Uterus (tissue), 4 donors: ENCODE data around the gene UGT1A6. TPM values are rescaled to one million over a fixed set of nuclear protein-coding genes. Genes with fewer than 3 reads are reported as not detected.

Experiments
- DNase-seq, 2 donors: peaks; one replicate each; pipeline ENCODE4 v3.0.0-alpha.2; 2019 to 2020
- H3K27ac ChIP-seq, 2 donors: fragments of 200-600 bp; sonication (generic); 1 replicate in 1 of 2; 2 replicates in 1 of 2; pipeline ENCODE4 v1.5.1; 2016 to 2018
- H3K27me3 ChIP-seq, 2 donors: fragments of 200-600 bp; sonication (generic); one replicate each; pipeline ENCODE4 v1.5.1; 2018 to 2019; ENCODE audit warnings: control low read depth in 1 of 2
- H3K36me3 ChIP-seq, 2 donors: fragments of 200-600 bp; sonication (generic); one replicate each; pipeline ENCODE4 v1.5.1; 2019; ENCODE audit warnings: control low read depth in 1 of 2
- H3K4me1 ChIP-seq, 2 donors: fragments of 200-600 bp; sonication (generic); one replicate each; pipeline ENCODE4 v1.5.1; 2018 to 2019; ENCODE audit warnings: control low read depth in 1 of 2
- H3K4me3 ChIP-seq, 2 donors: fragments of 200-600 bp; sonication (generic); 1 replicate in 1 of 2; 2 replicates in 1 of 2; pipeline ENCODE4 v1.5.1; 2018 to 2019; ENCODE audit warnings: mild to moderate bottlenecking in 1 of 2
- H3K9me3 ChIP-seq, 2 donors: fragments of 200-600 bp; sonication (generic); one replicate each; pipeline ENCODE4 v1.5.1; 2019; ENCODE audit warnings: control low read depth in 1 of 2
- POLR2A ChIP-seq, 2 donors: fragments of 450-650 bp; IDR thresholded peaks; one replicate each; pipeline ENCODE4 v1.6.1; 2016; ENCODE audit warnings: antibody characterized with exemption in 2 of 2, mild to moderate bottlenecking in 1 of 2, moderate library complexity in 1 of 2
- intact Hi-C: fragments of 100-400 bp; cut with DNase I; formaldehyde crosslinking; loops from one replicate; pipeline ENCODE4 v1.15.1; 2023; ENCODE audit warnings: low total_unique reads
- total RNA-seq, 4 donors: library from RNA; depleted of rRNA in 3 of 4; stranded (reverse); fragments of >200 nt in 3 of 4; gene quantifications; one replicate each; pipeline versions ENCODE4 v1.1.0 to v1.2.4, GENCODE V29; 2014 to 2023
- TF ChIP-seq, protein P1 (sequence below), 4 experiments: fragments of 200-600 bp in 2 of 4; fragments of 450-650 bp in 2 of 4; sonication (generic) in 2 of 4; IDR thresholded peaks; one replicate each; pipeline ENCODE4 v1.5.1; 2016 to 2019; ENCODE audit warnings: antibody characterized with exemption in 4 of 4, mild to moderate bottlenecking in 2 of 4, moderate library complexity in 1 of 4
- donor health status: DM: yes; HTN: yes; CAD: no.

Gene UGT1A6
- total RNA-seq, 4 donors from 2014 or later: not detected

DNA sequence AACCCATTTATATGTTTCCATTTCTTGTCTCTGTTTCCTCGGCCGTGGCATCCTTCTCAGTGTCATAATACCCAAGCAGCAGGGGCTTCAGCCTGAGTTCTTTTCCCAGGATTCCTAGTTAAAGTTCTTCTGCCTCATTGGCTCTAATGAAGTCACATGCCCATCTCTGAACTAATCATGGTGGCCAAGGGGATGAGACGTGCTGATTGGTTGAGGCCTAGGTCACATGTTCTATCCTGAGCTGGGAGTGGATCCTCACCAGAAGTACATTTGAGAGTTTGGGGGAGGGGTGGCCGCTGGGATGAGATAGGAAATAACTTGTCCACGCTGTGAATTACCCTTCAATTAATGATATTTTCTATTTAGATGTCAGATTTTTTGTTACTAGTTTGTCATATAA lies 16.3 kb downstream of the UGT1A6 start:
- no peak overlapping the region for H3K27ac ChIP-seq
- H3K36me3 ChIP-seq: no peaks in the 10 kb centered on the region
- DNase-seq: no peak
- intact Hi-C loops: no loop called here
- H3K4me3 ChIP-seq: no peak overlapping the region
- no peaks in the 10 kb centered on the region for H3K4me1 ChIP-seq
- TF ChIP-seq POLR2A (IDR thresholded peaks at IDR 0.05): no peak
- TF ChIP-seq, protein P1, sequence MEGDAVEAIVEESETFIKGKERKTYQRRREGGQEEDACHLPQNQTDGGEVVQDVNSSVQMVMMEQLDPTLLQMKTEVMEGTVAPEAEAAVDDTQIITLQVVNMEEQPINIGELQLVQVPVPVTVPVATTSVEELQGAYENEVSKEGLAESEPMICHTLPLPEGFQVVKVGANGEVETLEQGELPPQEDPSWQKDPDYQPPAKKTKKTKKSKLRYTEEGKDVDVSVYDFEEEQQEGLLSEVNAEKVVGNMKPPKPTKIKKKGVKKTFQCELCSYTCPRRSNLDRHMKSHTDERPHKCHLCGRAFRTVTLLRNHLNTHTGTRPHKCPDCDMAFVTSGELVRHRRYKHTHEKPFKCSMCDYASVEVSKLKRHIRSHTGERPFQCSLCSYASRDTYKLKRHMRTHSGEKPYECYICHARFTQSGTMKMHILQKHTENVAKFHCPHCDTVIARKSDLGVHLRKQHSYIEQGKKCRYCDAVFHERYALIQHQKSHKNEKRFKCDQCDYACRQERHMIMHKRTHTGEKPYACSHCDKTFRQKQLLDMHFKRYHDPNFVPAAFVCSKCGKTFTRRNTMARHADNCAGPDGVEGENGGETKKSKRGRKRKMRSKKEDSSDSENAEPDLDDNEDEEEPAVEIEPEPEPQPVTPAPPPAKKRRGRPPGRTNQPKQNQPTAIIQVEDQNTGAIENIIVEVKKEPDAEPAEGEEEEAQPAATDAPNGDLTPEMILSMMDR (IDR thresholded peaks at IDR 0.05): no peak
- H3K27me3 ChIP-seq: no peaks in the 10 kb centered on the region
- no peaks in the 10 kb centered on the region for H3K9me3 ChIP-seq

DNA sequence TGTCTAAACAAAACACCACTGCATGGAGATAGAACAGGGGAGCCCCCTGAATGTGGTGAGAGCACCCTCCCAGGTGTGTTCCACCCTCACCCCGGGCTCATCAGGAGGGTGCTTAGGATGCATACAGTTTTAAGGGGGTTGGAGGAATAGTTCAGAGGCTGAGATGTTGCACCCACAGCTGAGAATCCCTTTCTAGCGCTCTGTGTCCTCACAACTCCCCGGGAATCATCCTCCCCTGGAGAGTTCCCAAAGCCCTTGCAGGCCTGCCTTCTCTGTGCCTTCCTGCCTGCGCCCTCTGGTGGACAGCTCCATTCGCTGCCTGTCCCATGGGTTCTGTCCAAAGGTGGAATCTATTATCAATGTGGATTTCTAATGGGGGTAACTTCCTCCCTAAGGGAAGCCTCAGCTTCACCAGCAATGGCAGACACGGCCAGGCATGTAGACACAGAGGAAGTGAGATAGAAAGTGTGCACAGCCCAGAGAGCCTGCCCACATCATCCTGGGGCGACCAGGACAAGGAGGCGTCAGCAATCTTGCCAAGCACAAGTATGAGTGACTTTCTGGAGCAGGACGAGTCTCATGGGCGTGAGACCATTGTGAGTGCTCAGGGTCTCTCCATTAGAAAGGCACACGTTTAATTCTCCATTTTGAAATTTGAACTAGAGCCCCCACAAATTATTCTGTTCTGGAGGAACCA lies 18.8 kb downstream of the UGT1A6 start:
- intact Hi-C loops: no loop called here
- Histone ChIP-seq H3K36me3 (no peaks in the 10 kb centered on the region), H3K4me1 (no peaks in the 10 kb centered on the region), H3K4me3 (no peak overlapping the region), H3K27ac (no peak overlapping the region), H3K27me3 (no peaks in the 10 kb centered on the region), H3K9me3 (no peaks in the 10 kb centered on the region)
- peak; percentile 23 to 28 for DNase-seq
- TF ChIP-seq, protein P1 (IDR thresholded peaks at IDR 0.05): peak; percentile 28 to 35 (median 29)
- no peak for TF ChIP-seq POLR2A (IDR thresholded peaks at IDR 0.05)

DNA sequence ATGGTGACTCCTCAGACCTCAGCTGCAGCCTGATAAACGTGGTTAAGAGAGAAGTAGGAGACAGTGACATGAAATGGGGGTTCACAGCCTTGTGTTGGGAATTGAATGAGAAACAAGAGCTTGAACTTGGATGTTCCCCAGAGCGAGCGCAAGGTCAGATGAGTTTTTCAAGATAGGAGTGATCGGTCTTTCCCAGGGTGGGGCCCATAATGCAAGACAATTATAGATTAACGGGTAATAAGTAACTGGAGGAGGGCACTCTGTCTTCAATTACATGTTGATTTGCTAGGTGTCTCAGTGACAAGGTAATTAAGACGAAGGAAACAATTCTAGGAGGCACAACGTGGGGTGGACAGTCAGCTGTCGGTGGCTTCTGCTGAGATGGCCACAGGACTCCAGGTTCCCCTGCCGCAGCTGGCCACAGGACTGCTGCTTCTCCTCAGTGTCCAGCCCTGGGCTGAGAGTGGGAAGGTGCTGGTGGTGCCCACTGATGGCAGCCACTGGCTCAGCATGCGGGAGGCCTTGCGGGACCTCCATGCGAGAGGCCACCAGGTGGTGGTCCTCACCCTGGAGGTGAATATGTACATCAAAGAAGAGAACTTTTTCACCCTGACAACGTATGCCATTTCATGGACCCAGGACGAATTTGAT lies 20.0 kb downstream of the UGT1A6 start, which contains the start of gene UGT1A5:
Gene UGT1A5 (plus strand): TSS at position 297 of the 651 bp plus-strand sequence. CDS start 85 bp downstream, at position 382.
- TF ChIP-seq, protein P1 (IDR thresholded peaks at IDR 0.05): no peak
- no peak for TF ChIP-seq POLR2A (IDR thresholded peaks at IDR 0.05)
- Histone ChIP-seq H3K36me3 (no peaks in the 10 kb centered on the region), H3K4me3 (no peak within 1 kb of the TSS), H3K27me3 (no peaks in the 10 kb centered on the region), H3K9me3 (no peaks in the 10 kb centered on the region), H3K4me1 (no peaks in the 10 kb centered on the region), H3K27ac (no peak within 1 kb of the TSS)
- intact Hi-C loops: no loop called here
- no peak for DNase-seq

DNA sequence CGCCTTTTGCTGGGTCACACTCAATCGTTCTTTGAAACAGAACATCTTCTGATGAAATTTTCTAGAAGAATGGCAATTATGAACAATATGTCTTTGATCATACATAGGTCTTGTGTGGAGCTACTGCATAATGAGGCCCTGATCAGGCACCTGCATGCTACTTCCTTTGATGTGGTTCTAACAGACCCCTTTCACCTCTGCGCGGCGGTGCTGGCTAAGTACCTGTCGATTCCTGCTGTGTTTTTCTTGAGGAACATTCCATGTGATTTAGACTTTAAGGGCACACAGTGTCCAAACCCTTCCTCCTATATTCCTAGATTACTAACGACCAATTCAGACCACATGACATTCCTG lies 20.5 kb downstream of the UGT1A6 start:
- Histone ChIP-seq H3K27ac (no peak overlapping the region), H3K4me1 (no peaks in the 10 kb centered on the region), H3K36me3 (no peaks in the 10 kb centered on the region), H3K27me3 (no peaks in the 10 kb centered on the region), H3K9me3 (no peaks in the 10 kb centered on the region), H3K4me3 (no peak overlapping the region)
- intact Hi-C loops: no loop called here
- no peak for TF ChIP-seq POLR2A (IDR thresholded peaks at IDR 0.05)
- TF ChIP-seq, protein P1 (IDR thresholded peaks at IDR 0.05): no peak
- DNase-seq: no peak

DNA sequence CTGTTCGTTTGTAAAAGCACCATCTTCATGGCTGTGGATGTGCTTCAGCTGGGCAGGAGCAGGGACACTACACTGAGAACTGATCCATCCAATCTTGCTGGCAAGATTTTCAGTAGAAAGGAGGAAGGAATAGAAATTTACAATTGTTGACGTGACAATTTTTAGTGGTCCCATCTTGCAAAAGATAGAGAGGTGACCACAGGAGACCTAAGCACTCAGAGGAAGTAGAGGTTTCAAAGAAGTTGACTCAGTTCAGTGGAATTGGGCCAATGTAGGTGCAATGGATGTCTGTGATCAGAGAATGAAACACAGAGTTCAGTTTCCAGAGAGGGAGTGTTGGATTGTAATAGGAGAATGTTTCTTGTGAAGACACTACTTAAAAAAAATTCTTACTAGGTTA lies 21.4 kb downstream of the UGT1A6 start:
- no peaks in the 10 kb centered on the region for H3K36me3 ChIP-seq
- no peak overlapping the region for H3K4me3 ChIP-seq
- no peaks in the 10 kb centered on the region for H3K9me3 ChIP-seq
- H3K27ac ChIP-seq: no peak overlapping the region
- DNase-seq: no peak
- no peaks in the 10 kb centered on the region for H3K27me3 ChIP-seq
- H3K4me1 ChIP-seq: no peaks in the 10 kb centered on the region
- intact Hi-C loops: no loop called here
- TF ChIP-seq POLR2A (IDR thresholded peaks at IDR 0.05): no peak
- TF ChIP-seq, protein P1 (IDR thresholded peaks at IDR 0.05): no peak
